Left lung (tissue), 10 donors: ENCODE data around the gene ARHGAP27. TPM values are rescaled to one million over a fixed set of nuclear protein-coding genes. Genes with fewer than 3 reads are reported as not detected.

ENCODE experiments used
- ATAC-seq: fragments of 200-7000 bp; cut with Tn5 transposase; one replicate; pipeline ENCODE4 v1.9.1; 2020; ENCODE audit warnings: moderate library complexity
- DNase-seq, 4 donors: peaks; one replicate each; pipeline ENCODE4 v3.0.0-alpha.2; 2013 to 2020
- H3K27ac ChIP-seq, 2 donors: fragments of 200-600 bp; sonication (generic) in 1 of 2; one replicate each; pipeline versions ENCODE4 v1.5.0 to v1.8.0; 2020 to 2021
- H3K27me3 ChIP-seq, 2 donors: fragments of 200-600 bp; sonication (generic) in 1 of 2; one replicate each; pipeline versions ENCODE4 v1.5.0 to v1.8.0; 2020 to 2021
- H3K36me3 ChIP-seq, 2 donors: fragments of 200-600 bp; sonication (generic) in 1 of 2; one replicate each; pipeline versions ENCODE4 v1.5.0 to v1.8.0; 2020 to 2021
- H3K4me1 ChIP-seq, 2 donors: fragments of 200-600 bp; one replicate each; pipeline ENCODE4 v1.8.0; 2021
- H3K4me3 ChIP-seq, 2 donors: fragments of 200-600 bp; sonication (generic) in 1 of 2; one replicate each; pipeline versions ENCODE4 v1.5.0 to v1.8.0; 2020 to 2021; ENCODE audit warnings: mild to moderate bottlenecking in 1 of 2
- H3K9me3 ChIP-seq, 2 donors: fragments of 200-600 bp; sonication (generic) in 1 of 2; one replicate each; pipeline versions ENCODE4 v1.5.0 to v1.8.0; 2020 to 2021
- intact Hi-C, 2 donors: fragments of 100-400 bp; cut with DNase I; formaldehyde crosslinking; loops; one replicate each; pipeline versions ENCODE4 v1.11.2 to v1.14.2; 2022
- polyA plus RNA-seq, 6 donors: library from polyadenylated mRNA; unstranded; fragments of 120-200 nt; gene quantifications; one replicate each; pipeline ENCODE4 v1.2.1, GENCODE V29; 2013; ENCODE audit not compliant: insufficient read length in 6 of 6
- total RNA-seq, 2 donors: library from RNA; stranded (reverse); fragmentation: NEBNext Ultra II Directional; extraction: Animal tissue kit (Norgen Biotek cat#: 25700); gene quantifications; one replicate each; pipeline ENCODE4 v1.2.1, GENCODE V29; 2021
- TF ChIP-seq, protein P1 (sequence below), 2 donors: fragments of 200-600 bp; sonication (generic) in 1 of 2; IDR thresholded peaks; one replicate each; pipeline versions ENCODE4 v1.5.0 to v1.8.0; 2021; ENCODE audit warnings: antibody characterized with exemption in 2 of 2
- donor health status: DM: no; HTN: yes; CAD: no.
- donor health status: DM: no; HTN: no; CAD: no.

ARHGAP27 gene
- total and polyA plus RNA-seq, 8 donors: 22.3 to 80.6 (median 29.2) TPM

- Histone ChIP-seq H3K4me1 (peaks cover 0 to 10% of the 10 kb centered on the region in 2 donors), H3K4me3 (no peak overlapping the region), H3K27me3 (no peaks in the 10 kb centered on the region), H3K27ac (peak overlapping the region in 1 of 2 donors; percentile 38), H3K36me3 (no peaks in the 10 kb centered on the region), H3K9me3 (no peaks in the 10 kb centered on the region)
- ATAC-seq (peak; percentile 31), DNase-seq (peak in 2 of 4 donors; percentile 64 to 70)
- TF ChIP-seq, protein P1, sequence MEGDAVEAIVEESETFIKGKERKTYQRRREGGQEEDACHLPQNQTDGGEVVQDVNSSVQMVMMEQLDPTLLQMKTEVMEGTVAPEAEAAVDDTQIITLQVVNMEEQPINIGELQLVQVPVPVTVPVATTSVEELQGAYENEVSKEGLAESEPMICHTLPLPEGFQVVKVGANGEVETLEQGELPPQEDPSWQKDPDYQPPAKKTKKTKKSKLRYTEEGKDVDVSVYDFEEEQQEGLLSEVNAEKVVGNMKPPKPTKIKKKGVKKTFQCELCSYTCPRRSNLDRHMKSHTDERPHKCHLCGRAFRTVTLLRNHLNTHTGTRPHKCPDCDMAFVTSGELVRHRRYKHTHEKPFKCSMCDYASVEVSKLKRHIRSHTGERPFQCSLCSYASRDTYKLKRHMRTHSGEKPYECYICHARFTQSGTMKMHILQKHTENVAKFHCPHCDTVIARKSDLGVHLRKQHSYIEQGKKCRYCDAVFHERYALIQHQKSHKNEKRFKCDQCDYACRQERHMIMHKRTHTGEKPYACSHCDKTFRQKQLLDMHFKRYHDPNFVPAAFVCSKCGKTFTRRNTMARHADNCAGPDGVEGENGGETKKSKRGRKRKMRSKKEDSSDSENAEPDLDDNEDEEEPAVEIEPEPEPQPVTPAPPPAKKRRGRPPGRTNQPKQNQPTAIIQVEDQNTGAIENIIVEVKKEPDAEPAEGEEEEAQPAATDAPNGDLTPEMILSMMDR (IDR thresholded peaks at IDR 0.05): no peak
- intact Hi-C loops: loop anchor here in 1 of 2 donors (10.0 kb wide), 1 partner anchor 106 kb away; no protein-coding TSS in a partner anchor
Measured at GRCh38 chr17:45380991-45381390, 51.7 kb downstream of the ARHGAP27 start.

GRCh38 chr17:45380046-45380765 is 52.5 kb downstream of the ARHGAP27 start:
- no peaks in the 10 kb centered on the region for H3K9me3 ChIP-seq
- H3K4me1 ChIP-seq: peaks cover 0 to 2% of the 10 kb centered on the region in 2 donors
- H3K36me3 ChIP-seq: no peaks in the 10 kb centered on the region
- ATAC-seq: no peak
- H3K27me3 ChIP-seq: no peaks in the 10 kb centered on the region
- TF ChIP-seq, protein P1 (IDR thresholded peaks at IDR 0.05): no peak
- no peak overlapping the region for H3K27ac ChIP-seq
- intact Hi-C loops: loop anchor here in 1 of 2 donors (10.0 kb wide), 1 partner anchor 105 kb away; no protein-coding TSS in a partner anchor
- H3K4me3 ChIP-seq: no peak overlapping the region
- DNase-seq: no peak

- TF ChIP-seq, protein P1 (IDR thresholded peaks at IDR 0.05): no peak
- Histone ChIP-seq H3K27me3 (no peaks in the 10 kb centered on the region), H3K4me1 (peaks cover 4 to 14% of the 10 kb centered on the region in 2 donors), H3K9me3 (no peaks in the 10 kb centered on the region), H3K27ac (no peak overlapping the region), H3K36me3 (no peaks in the 10 kb centered on the region), H3K4me3 (no peak overlapping the region)
- intact Hi-C loops: no loop called here
- no peak for DNase-seq
- no peak for ATAC-seq
Measured at GRCh38 chr17:45377401-45377800, 55.3 kb downstream of the ARHGAP27 start.

DNA sequence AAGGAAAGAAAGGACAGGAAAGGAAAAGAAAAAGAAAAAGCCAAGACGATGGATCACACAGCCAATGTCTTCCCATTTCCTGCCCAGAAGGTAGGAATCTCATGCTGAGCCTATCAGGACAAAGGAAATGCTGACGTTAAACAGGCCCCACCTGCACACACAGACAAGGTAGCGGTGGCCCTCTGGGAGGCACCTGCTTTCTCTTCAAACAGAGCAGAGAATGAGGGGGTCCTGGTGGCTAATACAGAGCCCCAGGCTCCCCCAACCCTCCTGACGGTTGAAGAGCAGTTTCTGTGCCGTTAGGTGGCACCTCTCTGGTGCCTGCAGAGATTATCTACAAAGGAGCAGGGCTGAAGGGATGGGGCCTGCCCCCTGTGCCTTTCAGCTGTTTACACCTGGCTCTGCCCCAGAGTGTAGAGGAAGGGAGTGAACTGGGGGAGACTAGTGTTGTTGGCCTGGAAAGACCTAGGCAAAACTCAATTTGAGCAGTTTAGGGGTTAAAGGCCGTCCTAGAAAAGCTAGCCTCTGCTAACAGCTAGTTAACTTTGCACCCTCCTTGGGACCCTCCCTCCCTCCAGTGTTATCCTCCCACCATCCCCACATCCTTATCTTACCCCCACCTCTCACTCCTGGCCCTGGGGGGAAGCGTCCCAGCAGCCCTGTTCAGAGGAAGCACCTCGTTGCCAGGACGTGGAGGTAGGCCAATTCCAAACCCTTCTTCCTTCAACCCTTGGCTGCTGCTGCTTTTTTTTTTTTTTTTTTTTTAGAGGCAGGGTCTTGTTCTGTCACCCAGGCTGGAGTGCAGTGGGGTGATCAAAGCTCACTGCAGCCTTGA is 56.3 kb downstream of the ARHGAP27 start:
- H3K27ac ChIP-seq: no peak overlapping the region
- H3K4me1 ChIP-seq: peaks cover 8 to 25% of the 10 kb centered on the region in 2 donors
- ATAC-seq: no peak
- TF ChIP-seq, protein P1 (IDR thresholded peaks at IDR 0.05): no peak
- DNase-seq: no peak
- H3K4me3 ChIP-seq: no peak overlapping the region
- no peaks in the 10 kb centered on the region for H3K36me3 ChIP-seq
- H3K27me3 ChIP-seq: peaks cover 0 to 10% of the 10 kb centered on the region in 2 donors
- intact Hi-C loops: no loop called here
- no peaks in the 10 kb centered on the region for H3K9me3 ChIP-seq

GRCh38 chr17:45374501-45374900 is 58.2 kb downstream of the ARHGAP27 start:
- Histone ChIP-seq H3K27me3 (peaks cover 0 to 14% of the 10 kb centered on the region in 2 donors), H3K9me3 (no peaks in the 10 kb centered on the region), H3K27ac (no peak overlapping the region), H3K4me3 (no peak overlapping the region), H3K36me3 (no peaks in the 10 kb centered on the region), H3K4me1 (peaks cover 15 to 32% of the 10 kb centered on the region in 2 donors)
- ATAC-seq (no peak), DNase-seq (no peak)
- intact Hi-C loops: no loop called here
- TF ChIP-seq, protein P1 (IDR thresholded peaks at IDR 0.05): no peak
